ENCODE measurements around the gene BCL6.
A peak's percentile ranks its signal among the peaks of the same experiment; 100 is the strongest.

BCL6 gene

DNA sequence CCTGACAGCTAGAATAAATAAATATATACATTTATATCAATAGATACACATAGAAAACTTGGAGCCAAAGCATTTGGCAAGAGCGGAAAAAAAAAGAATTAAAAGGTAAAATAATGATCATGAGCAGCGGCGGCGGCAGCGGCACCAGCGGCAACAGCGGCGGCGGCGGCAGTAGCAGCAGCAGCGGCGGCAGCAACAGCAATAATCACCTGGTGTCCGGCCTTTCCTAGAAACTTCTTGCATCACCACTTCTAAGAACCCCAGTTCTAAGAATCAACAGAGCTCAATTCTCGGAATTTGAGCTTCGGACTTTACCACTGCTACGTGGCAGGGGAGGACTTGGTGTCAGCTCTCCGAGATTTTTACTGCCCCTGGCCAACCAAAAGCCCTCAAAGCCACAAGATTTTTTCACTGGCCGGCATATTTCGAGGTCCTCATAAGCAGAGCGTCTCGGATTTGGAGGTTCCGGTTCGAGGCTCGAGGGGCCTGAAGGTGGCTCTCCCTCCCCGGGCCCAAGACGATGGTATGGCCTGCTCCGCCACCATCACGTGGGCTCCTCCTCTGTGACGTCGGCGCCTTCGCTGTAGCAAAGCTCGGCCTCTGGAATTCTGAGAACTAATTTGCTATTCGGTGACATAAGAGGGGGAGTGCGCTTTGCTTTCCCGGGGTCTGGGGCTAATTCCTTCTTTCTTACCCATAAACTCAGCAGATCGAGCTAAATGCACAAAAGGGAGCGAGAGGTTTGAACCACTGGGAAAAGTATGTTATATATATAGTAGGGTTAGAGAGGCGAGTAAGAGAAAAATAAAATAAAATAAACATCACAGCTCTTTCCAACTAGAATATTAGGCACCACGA is at the start of gene BCL6:
BCL6 (minus strand) TSS at position 268 of the 858 bp plus-strand sequence. CDS start 11,775 bp downstream, outside the sequence.
- DNase-seq (ENCODE audit: low read depth in 2 of 2): peak; percentile 77 to 78

DNA sequence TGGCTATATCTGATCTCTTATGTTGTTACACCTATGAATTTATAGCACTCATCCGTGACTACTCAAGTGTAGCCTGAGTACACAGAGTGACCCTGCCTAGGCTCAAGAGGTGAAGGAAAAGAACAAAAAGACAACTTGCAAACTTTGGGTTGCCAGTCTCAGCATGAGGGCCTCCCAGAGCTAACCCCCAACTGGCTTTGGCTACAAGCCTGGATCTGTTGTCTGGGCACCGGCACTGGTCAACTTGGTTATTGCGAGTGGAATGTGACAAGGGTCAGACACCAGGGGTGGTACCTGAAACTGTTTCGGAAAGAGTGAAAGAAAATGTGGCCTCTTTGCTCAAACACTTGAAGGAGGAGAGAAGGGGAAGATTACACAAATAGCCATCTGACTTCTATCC is 49.5 kb upstream of the BCL6 start:
- no peak for DNase-seq (ENCODE audit: low read depth in 2 of 2)

- no peak for DNase-seq (ENCODE audit: low read depth in 2 of 2)
Measured at GRCh38 chr3:187793618-187794017, 48.4 kb upstream of the BCL6 start.

DNA sequence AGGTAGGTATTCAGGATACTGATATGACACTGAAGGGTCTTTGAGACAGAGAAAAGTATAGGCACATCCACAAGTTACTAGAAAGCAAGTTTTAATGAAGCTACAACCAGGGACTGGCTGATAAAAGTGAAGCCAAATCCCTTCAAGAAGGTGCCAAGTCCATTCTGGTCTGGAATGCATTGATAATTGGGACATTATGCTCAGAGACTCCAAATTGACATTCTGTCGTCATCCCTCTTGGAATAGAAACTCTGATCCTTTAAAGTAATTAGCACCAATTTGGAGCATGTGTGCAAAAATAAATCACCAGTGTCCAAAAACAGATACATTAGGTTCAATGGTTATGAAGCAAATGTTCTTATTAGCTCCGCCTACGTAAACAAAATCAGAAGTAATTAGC is 47.3 kb upstream of the BCL6 start:
- DNase-seq (ENCODE audit: low read depth in 2 of 2): no peak

- no peak for DNase-seq (ENCODE audit: low read depth in 2 of 2)
Measured at GRCh38 chr3:187789872-187790271, 44.6 kb upstream of the BCL6 start.

- no peak for DNase-seq (ENCODE audit: low read depth in 2 of 2)
Measured at GRCh38 chr3:187788984-187789857, 44.0 kb upstream of the BCL6 start.

GRCh38 chr3:187783098-187783497 is 37.8 kb upstream of the BCL6 start:
- no peak for DNase-seq (ENCODE audit: low read depth in 2 of 2)

DNA sequence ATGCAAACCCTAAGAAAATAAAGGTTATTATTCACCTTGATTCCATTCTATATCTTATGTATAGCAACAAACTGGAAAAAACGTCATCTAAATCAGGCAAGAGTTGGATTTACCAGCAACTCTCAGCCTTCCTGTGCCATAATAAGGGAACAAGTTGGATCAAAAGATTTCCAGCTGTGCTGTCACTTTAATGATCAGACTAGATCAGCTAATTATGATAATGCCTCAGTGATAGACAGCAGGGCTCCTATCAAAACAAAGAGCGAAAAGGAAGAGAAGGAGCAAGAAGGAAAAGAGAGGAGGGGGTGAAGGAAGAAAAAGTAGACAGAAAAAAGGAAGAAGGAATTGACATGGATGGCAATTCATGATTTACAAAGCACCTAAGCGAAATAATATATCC is 36.7 kb upstream of the BCL6 start:
- DNase-seq (ENCODE audit: low read depth in 2 of 2): no peak

GRCh38 chr3:187781001-187781400 is 35.7 kb upstream of the BCL6 start:
- no peak for DNase-seq (ENCODE audit: low read depth in 2 of 2)

DNA sequence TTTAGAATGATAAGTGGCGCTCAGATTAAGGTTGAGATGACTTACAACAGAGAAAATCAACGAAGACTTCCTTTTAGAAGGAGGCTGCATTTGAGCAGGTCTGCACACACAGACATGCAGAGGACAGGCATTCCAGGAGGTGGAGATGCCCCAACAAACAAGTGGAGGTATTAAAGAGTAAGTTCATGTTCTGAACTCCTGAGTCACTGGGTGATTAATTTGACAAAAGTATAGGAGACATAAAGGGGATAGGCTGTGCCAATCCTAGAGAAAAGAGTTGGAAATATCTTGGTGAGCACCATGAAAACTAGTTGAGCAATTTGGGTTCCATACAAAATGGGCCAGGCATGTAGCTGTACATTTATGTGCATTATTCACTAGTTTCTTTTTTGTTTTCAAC is 33.5 kb upstream of the BCL6 start:
- DNase-seq (ENCODE audit: low read depth in 2 of 2): no peak

- DNase-seq (ENCODE audit: low read depth in 2 of 2): no peak
Measured at GRCh38 chr3:187777331-187777941, 32.2 kb upstream of the BCL6 start.

DNA sequence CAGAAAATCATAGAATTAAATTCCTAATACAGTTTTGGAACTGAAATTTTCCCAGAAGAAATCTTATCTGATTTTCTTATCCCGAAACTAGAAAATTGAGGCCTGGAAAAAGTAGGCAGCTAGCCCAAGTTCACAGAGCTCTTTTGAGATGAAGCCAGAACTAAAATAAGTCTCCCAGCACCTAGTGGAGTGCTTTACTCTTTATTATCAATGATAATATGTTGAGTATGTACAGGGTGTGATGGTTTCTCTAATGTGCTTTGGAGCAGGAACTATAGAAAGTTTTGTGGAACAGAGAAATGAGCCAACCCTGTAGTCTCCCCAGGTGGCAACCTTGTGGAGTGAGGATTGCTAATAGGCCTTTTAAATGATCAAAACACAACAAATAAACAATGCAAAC is 30.3 kb upstream of the BCL6 start:
- no peak for DNase-seq (ENCODE audit: low read depth in 2 of 2)

DNA sequence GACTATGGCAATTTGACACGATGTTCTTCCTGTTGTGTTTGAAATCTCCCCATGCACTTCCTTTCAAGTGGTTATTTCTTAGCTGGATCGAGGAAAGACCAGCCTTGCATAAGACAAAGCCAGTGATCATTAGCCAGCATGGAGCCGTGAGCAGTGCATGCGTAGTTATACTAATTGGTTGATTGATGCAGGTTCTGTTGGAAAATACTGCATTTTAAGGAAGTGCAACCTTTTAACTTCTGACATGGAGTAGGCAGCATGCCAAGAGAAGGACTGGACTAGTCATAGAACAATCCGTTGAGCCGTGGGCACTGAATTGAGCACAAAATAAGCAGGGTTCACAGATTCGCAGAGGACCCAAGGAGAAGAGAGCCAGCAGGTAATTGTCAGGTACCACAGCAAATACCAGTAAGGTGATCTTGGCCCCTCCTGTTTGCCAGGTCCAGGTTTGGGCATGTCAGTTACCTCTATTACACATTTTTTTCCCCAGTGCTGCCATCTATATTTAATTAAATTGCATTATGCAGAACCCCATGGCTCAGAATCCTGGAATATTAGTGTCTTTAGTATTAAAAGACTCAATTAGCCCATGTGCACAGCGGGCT is 29.0 kb upstream of the BCL6 start:
- DNase-seq (ENCODE audit: low read depth in 2 of 2): no peak

DNA sequence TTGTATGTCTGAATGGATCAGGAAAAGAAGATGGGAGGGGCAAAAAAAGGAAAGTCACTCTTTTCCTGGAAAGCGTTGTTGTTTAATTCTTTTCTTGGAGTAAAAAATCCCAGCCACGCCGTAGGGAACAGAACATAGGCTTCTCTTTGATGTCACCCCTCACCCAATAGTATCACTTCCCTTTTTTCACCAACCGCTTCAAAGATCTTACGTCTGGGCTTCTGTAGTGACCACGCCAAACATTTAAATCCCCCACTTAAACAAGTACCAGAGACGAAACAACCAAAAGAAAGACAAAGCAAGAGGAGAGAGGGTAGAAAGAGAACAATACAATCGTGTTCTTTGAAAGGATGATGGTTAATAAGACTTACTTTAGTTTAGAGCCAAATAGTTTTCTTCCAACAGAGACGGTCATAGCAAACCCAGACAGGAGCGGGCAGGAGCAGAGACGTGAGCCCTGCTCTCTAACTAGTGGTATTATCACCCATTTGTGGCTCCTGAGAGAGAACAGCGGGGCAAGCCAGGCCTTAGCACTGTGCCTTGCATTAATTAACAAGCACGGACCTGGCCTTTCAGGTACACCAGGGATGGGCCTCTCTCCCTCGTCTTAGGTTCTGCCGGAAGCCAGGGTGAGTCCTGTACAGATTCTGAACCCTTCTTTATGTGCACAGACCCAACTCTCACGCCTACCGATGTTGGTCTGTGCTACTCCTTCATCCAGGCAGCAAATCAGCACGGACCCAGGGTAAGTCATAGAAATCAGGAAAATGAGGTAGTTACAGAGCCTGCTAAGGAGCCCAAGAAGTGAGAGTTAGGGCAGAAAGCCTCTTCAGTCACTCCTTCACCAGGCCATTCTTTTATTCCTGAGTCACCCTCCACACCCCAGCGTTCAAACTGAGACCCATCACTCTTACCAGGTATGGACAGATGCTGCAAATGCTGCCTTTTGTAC is 28.2 kb upstream of the BCL6 start:
- no peak for DNase-seq (ENCODE audit: low read depth in 2 of 2)

- no peak for DNase-seq (ENCODE audit: low read depth in 2 of 2)
Measured at GRCh38 chr3:187770224-187770623, 25.0 kb upstream of the BCL6 start.

DNA sequence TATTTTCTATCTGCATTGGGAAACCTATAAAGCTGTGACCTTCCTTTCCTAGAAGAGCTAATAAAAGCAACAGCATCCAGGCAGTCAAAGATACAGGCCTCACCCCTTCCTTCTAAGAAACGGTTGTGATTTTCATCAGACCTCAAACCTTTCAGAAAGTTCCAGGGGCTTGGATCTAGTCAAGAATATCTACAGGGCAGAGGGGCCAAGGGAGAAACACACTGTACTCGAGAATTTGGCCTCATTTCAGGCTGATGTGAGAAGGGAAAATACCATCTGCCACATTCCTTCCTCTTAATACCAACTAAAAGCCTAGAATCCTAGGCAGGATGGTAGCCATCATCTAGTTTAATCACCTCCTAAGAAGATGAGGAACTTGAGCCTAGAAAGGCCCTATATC is 24.5 kb upstream of the BCL6 start:
- DNase-seq (ENCODE audit: low read depth in 2 of 2): no peak

GRCh38 chr3:187767266-187768012 is 22.2 kb upstream of the BCL6 start:
- DNase-seq (ENCODE audit: low read depth in 2 of 2): no peak

- DNase-seq (ENCODE audit: low read depth in 2 of 2): no peak
Measured at GRCh38 chr3:187765342-187765741, 20.1 kb upstream of the BCL6 start.

DNA sequence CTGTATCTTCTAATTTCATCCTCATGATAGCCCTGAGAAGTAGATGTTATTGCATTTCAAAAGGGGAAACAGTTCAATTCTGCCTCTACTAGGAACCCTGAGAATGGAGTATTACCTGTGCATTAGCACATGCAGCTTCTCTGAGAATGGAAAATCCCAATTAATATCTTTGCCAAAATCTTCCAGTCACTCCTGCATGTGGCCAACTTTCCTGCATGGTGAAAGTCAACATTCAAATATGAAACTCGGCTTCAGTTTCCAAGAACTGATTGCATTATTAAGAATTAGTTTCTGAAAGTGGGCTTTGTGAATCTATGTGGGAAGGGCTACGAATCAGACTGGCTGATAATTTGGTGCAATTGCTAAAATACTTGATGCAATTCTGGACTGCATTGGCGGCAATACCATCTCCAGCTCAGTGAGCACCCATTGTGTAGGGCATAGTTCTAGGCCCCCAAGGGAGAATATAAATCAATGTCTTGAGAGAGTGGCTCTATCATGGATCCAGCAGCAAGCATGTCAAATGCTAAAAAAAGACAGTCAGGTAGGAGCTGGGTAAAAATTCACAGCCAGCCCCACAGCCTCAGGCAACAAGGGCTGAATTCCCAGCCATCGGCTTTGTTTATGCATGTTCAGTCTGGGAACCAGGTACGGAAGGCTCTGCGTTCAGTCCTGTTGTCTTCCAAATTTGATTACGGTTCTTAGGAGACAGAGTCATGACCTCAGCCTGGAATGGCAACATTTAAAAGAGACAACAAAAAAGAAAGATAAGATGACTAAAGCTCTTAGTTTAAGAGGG is 18.8 kb upstream of the BCL6 start:
- no peak for DNase-seq (ENCODE audit: low read depth in 2 of 2)

All from stimulated activated CD8-positive, alpha-beta memory T cell treated with anti-CD3 and anti-CD28 coated beads, Interleukin-2, amount 100 ng/mL, for 1 hour (primary cell).